Choroid plexus epithelial cell (primary cell): Measurements from ENCODE around the gene TCP11L2.

Experiments
- DNase-seq: peaks from one replicate; pipeline ENCODE4 v3.0.0-alpha.2; 2010; ENCODE audit warnings: low read depth
- H3K4me3 ChIP-seq: 2 replicates; pipeline ENCODE4 v1.5.1; 2011; ENCODE audit warnings: low read depth, mild to moderate bottlenecking, control low read depth, low read length, moderate library complexity
- CTCF ChIP-seq: conservative IDR thresholded peaks from 2 replicates; pipeline ENCODE4 v1.5.1; 2011; ENCODE audit warnings: low read depth, mild to moderate bottlenecking, control low read depth, inconsistent platforms, low read length, moderate library complexity

Gene TCP11L2

GRCh38 chr12:106265116-106265515 is 37.4 kb upstream of the TCP11L2 start:
- no peak for DNase-seq
- TF ChIP-seq CTCF: no peak
- no peak overlapping the region for H3K4me3 ChIP-seq

GRCh38 chr12:106267535-106267934 is 35.0 kb upstream of the TCP11L2 start:
- DNase-seq: no peak
- TF ChIP-seq CTCF: no peak
- H3K4me3 ChIP-seq: no peak overlapping the region

- no peak for DNase-seq
- H3K4me3 ChIP-seq: no peak overlapping the region
- TF ChIP-seq CTCF: no peak
These were observed 33.3 kb upstream of the TCP11L2 start for GRCh38 chr12:106269150-106269771.

GRCh38 chr12:106271575-106272505 is 30.7 kb upstream of the TCP11L2 start:
- DNase-seq: no peak
- no peak overlapping the region for H3K4me3 ChIP-seq
- no peak for TF ChIP-seq CTCF

- H3K4me3 ChIP-seq: no peak overlapping the region
- no peak for TF ChIP-seq CTCF
- DNase-seq: no peak
These were observed 29.0 kb upstream of the TCP11L2 start for GRCh38 chr12:106273491-106273890.

- TF ChIP-seq CTCF: no peak
- no peak for DNase-seq
- H3K4me3 ChIP-seq: no peak overlapping the region
These were observed 28.5 kb upstream of the TCP11L2 start for GRCh38 chr12:106274012-106274411.
